ENCODE measurements around the gene SPDEF. TPM values are rescaled to one million over a fixed set of nuclear protein-coding genes. Genes with fewer than 3 reads are reported as not detected.

Gene SPDEF
- total RNA-seq, 1 donor from 2014 or later, result not detected

- peaks cover 2% of the 10 kb centered on the region for H3K27me3 ChIP-seq (ENCODE audit: control insufficient read depth, insufficient read depth, low read length)
- H3K4me3 ChIP-seq (ENCODE audit: low read depth, low read length), result no peak overlapping the region
- TF ChIP-seq CTCF (IDR thresholded peaks at IDR 0.05; ENCODE audit: insufficient read depth, low read length, poor library complexity, severe bottlenecking), result no peak
- no peaks in the 10 kb centered on the region for H3K36me3 ChIP-seq (ENCODE audit: control insufficient read depth, insufficient read depth, low read length)
- DNase-seq (ENCODE audit: low read depth), result no peak
These were observed 14.1 kb upstream of the SPDEF start for GRCh38 chr6:34570066-34570833.

- H3K4me3 ChIP-seq (ENCODE audit: low read depth, low read length), result no peak overlapping the region
- H3K36me3 ChIP-seq (ENCODE audit: control insufficient read depth, insufficient read depth, low read length), result no peaks in the 10 kb centered on the region
- no peak for DNase-seq (ENCODE audit: low read depth)
- peaks cover 2% of the 10 kb centered on the region for H3K27me3 ChIP-seq (ENCODE audit: control insufficient read depth, insufficient read depth, low read length)
- TF ChIP-seq CTCF (IDR thresholded peaks at IDR 0.05; ENCODE audit: insufficient read depth, low read length, poor library complexity, severe bottlenecking), result no peak
These were observed 13.3 kb upstream of the SPDEF start for GRCh38 chr6:34569361-34569973.

- TF ChIP-seq CTCF (IDR thresholded peaks at IDR 0.05; ENCODE audit: insufficient read depth, low read length, poor library complexity, severe bottlenecking), result no peak
- Histone ChIP-seq H3K36me3 (ENCODE audit: control insufficient read depth, insufficient read depth, low read length) (no peaks in the 10 kb centered on the region), H3K4me3 (ENCODE audit: low read depth, low read length) (no peak overlapping the region), H3K27me3 (ENCODE audit: control insufficient read depth, insufficient read depth, low read length) (peaks cover 2% of the 10 kb centered on the region)
- DNase-seq (ENCODE audit: low read depth), result no peak
These were observed 12.4 kb upstream of the SPDEF start for GRCh38 chr6:34568341-34569201.

- no peak for TF ChIP-seq CTCF (IDR thresholded peaks at IDR 0.05; ENCODE audit: insufficient read depth, low read length, poor library complexity, severe bottlenecking)
- DNase-seq (ENCODE audit: low read depth), result no peak
- no peak overlapping the region for H3K4me3 ChIP-seq (ENCODE audit: low read depth, low read length)
- H3K27me3 ChIP-seq (ENCODE audit: control insufficient read depth, insufficient read depth, low read length), result peaks cover 2% of the 10 kb centered on the region
- no peaks in the 10 kb centered on the region for H3K36me3 ChIP-seq (ENCODE audit: control insufficient read depth, insufficient read depth, low read length)
These were observed 10.9 kb upstream of the SPDEF start for GRCh38 chr6:34566830-34567546.

GRCh38 chr6:34565722-34566137, 9.6 kb upstream of the SPDEF start:
- no peak for TF ChIP-seq CTCF (IDR thresholded peaks at IDR 0.05; ENCODE audit: insufficient read depth, low read length, poor library complexity, severe bottlenecking)

More at GRCh38 chr6:34565722-34566137, 9.6 kb upstream of the SPDEF start:
- no peak overlapping the region for H3K4me3 ChIP-seq (ENCODE audit: low read depth, low read length)
- H3K27me3 ChIP-seq (ENCODE audit: control insufficient read depth, insufficient read depth, low read length), result peaks cover 2% of the 10 kb centered on the region
- DNase-seq (ENCODE audit: low read depth), result no peak
- H3K36me3 ChIP-seq (ENCODE audit: control insufficient read depth, insufficient read depth, low read length), result no peaks in the 10 kb centered on the region
